TTC549 (cell line): Measurements from ENCODE around the gene CSN1S1.

Experiments used
- FAIRE-seq: peaks from 2 replicates; lab custom pipeline; 2012; peaks lifted over from hg19 to GRCh38; lab: Jason Lieb, UNC

Gene CSN1S1

DNA sequence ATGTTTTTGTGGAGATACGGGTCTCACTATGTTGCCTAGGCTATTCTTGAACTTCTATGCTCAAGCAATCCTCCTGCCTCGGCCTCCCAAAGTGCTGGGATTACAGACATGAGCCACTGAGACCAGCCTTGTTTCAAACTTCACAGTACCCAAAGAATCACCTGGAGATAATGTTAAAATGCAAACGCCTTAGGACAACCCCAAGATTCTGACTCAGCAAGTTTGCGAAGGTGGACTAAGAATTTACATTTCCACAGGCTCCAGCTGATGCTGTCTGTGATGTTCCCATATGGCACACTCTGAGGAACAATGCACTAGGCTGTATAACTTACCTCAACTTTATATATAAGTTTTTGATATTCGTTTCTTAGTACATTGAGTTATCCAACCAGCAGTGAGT lies 63.9 kb downstream of the CSN1S1 start:
- no peak for FAIRE-seq

DNA sequence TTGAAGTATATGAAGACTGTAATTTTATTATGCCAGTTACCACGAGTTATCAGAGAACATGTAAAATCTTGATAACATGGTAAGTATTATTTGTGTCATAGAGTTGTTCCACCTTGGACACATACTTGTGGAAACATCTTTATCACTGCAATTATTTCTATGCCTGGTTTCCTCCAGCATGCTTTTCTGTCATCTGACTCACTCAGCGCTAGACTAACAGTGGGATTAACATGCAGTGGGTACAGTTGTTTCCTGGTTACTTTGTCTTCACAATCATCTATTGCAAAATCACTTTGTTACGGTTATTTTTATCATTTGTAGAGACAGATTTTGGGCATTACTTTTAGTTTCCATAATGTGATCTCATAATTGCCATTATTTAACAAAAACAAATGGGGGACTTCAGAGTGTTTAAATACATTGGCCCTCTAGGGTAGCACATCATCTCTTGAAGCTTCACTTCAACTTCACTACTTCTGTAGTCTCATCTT lies 64.7 kb downstream of the CSN1S1 start, which contains the start of gene STATH:
TSS of gene STATH (plus strand) at position 441 of the 491 bp plus-strand sequence. CDS start 2,472 bp downstream, outside the sequence.
- FAIRE-seq: no peak
